ENCODE measurements around the gene SLC41A3. TPM values are rescaled to one million over a fixed set of nuclear protein-coding genes. Genes with fewer than 3 reads are reported as not detected.
"Not testable (repeated sequence)": the region's sequence is repeated elsewhere in the genome, so short reads cannot be mapped to it uniquely, and the experiment has no call there.

Gene SLC41A3
- total RNA-seq, 2 donors from 2014 or later: 24.5 to 74.0 TPM

- no peaks in the 10 kb centered on the region for H3K9me3 Mint-ChIP-seq
- H3K36me3 Mint-ChIP-seq: no peaks in the 10 kb centered on the region
- peak overlapping the region; percentile 10 to 44 for H3K27ac Mint-ChIP-seq
- ATAC-seq (peak; percentile 57 to 61), DNase-seq (ENCODE audit: low spot score in 2 of 2) (no peak)
Measured at GRCh38 chr3:126053949-126054569, 29.9 kb downstream of the SLC41A3 start.

GRCh38 chr3:126053513-126053912 is 30.4 kb downstream of the SLC41A3 start:
- DNase-seq (ENCODE audit: low spot score in 2 of 2) (no peak), ATAC-seq (peak; percentile 59 to 69)
- H3K9me3 Mint-ChIP-seq: no peaks in the 10 kb centered on the region
- H3K27ac Mint-ChIP-seq: peak overlapping the region in 1 of 2 donors; percentile 10
- no peaks in the 10 kb centered on the region for H3K36me3 Mint-ChIP-seq

GRCh38 chr3:126052196-126053058 is 31.5 kb downstream of the SLC41A3 start:
- no peak for ATAC-seq
- no peaks in the 10 kb centered on the region for H3K9me3 Mint-ChIP-seq
- H3K27ac Mint-ChIP-seq: peak overlapping the region; percentile 45 to 61
- no peaks in the 10 kb centered on the region for H3K36me3 Mint-ChIP-seq
- DNase-seq (ENCODE audit: low spot score in 2 of 2): no peak

GRCh38 chr3:126051741-126052140 is 32.2 kb downstream of the SLC41A3 start:
- H3K36me3 Mint-ChIP-seq: no peaks in the 10 kb centered on the region
- no peaks in the 10 kb centered on the region for H3K9me3 Mint-ChIP-seq
- no peak for DNase-seq (ENCODE audit: low spot score in 2 of 2)
- H3K27ac Mint-ChIP-seq: no peak overlapping the region
- ATAC-seq: no peak

GRCh38 chr3:126051234-126051633 is 32.7 kb downstream of the SLC41A3 start:
- no peaks in the 10 kb centered on the region for H3K36me3 Mint-ChIP-seq
- no peaks in the 10 kb centered on the region for H3K9me3 Mint-ChIP-seq
- ATAC-seq (no peak), DNase-seq (ENCODE audit: low spot score in 2 of 2) (no peak)
- no peak overlapping the region for H3K27ac Mint-ChIP-seq

GRCh38 chr3:126050626-126051025 is 33.3 kb downstream of the SLC41A3 start:
- DNase-seq (ENCODE audit: low spot score in 2 of 2) (no peak), ATAC-seq (no peak)
- Mint-ChIP-seq H3K36me3 (no peaks in the 10 kb centered on the region), H3K27ac (no peak overlapping the region), H3K9me3 (no peaks in the 10 kb centered on the region)

- DNase-seq (ENCODE audit: low spot score in 2 of 2): no peak
- H3K36me3 Mint-ChIP-seq: no peaks in the 10 kb centered on the region
- no peak overlapping the region for H3K27ac Mint-ChIP-seq
- H3K9me3 Mint-ChIP-seq: no peaks in the 10 kb centered on the region
- no peak for ATAC-seq
Measured at GRCh38 chr3:126050050-126050392, 33.9 kb downstream of the SLC41A3 start.

GRCh38 chr3:126049289-126050049 is 34.5 kb downstream of the SLC41A3 start:
- DNase-seq (ENCODE audit: low spot score in 2 of 2) (no peak), ATAC-seq (no peak)
- H3K27ac Mint-ChIP-seq: no peak overlapping the region
- no peaks in the 10 kb centered on the region for H3K9me3 Mint-ChIP-seq
- H3K36me3 Mint-ChIP-seq: no peaks in the 10 kb centered on the region

- Mint-ChIP-seq H3K27ac (no peak overlapping the region), H3K36me3 (peaks cover 22 to 48% of the 10 kb centered on the region in 2 donors), H3K9me3 (peaks cover 0 to 10% of the 10 kb centered on the region in 2 donors)
- ATAC-seq (no peak), DNase-seq (ENCODE audit: low spot score in 2 of 2) (no peak)
Measured at GRCh38 chr3:126040386-126040785, 43.5 kb downstream of the SLC41A3 start.

GRCh38 chr3:126039870-126040269 is 44.1 kb downstream of the SLC41A3 start:
- H3K36me3 Mint-ChIP-seq: peaks cover 22 to 53% of the 10 kb centered on the region in 2 donors
- peaks cover 0 to 10% of the 10 kb centered on the region in 2 donors for H3K9me3 Mint-ChIP-seq
- no peak for ATAC-seq
- DNase-seq (ENCODE audit: low spot score in 2 of 2): no peak
- H3K27ac Mint-ChIP-seq: no peak overlapping the region

- peaks cover 16 to 50% of the 10 kb centered on the region in 2 donors for H3K36me3 Mint-ChIP-seq
- H3K9me3 Mint-ChIP-seq, ATAC-seq, H3K27ac Mint-ChIP-seq: not testable (repeated sequence)
- DNase-seq (ENCODE audit: low spot score in 2 of 2): peak in 1 of 2 donors; percentile 18
Measured at GRCh38 chr3:126038791-126039190, 45.1 kb downstream of the SLC41A3 start.

GRCh38 chr3:126036056-126036549 is 47.8 kb downstream of the SLC41A3 start:
- Mint-ChIP-seq H3K36me3 (peaks cover 0 to 41% of the 10 kb centered on the region in 2 donors), H3K9me3 (no peaks in the 10 kb centered on the region), H3K27ac (no peak overlapping the region)
- DNase-seq (ENCODE audit: low spot score in 2 of 2) (peak in 1 of 2 donors; percentile 13), ATAC-seq (no peak)

- peaks cover 0 to 40% of the 10 kb centered on the region in 2 donors for H3K36me3 Mint-ChIP-seq
- no peak for ATAC-seq
Measured at GRCh38 chr3:126035362-126036050, 48.4 kb downstream of the SLC41A3 start.

GRCh38 chr3:126034481-126035361 is 49.2 kb downstream of the SLC41A3 start:
- peak in 1 of 2 donors; percentile 35 for DNase-seq (ENCODE audit: low spot score in 2 of 2)
- H3K9me3 Mint-ChIP-seq: no peaks in the 10 kb centered on the region
- peak in 1 of 2 donors; percentile 67 for ATAC-seq
- H3K27ac Mint-ChIP-seq: peak overlapping the region in 1 of 2 donors; percentile 46
- H3K36me3 Mint-ChIP-seq: peaks cover 0 to 35% of the 10 kb centered on the region in 2 donors

More at GRCh38 chr3:126035362-126036050, 48.4 kb downstream of the SLC41A3 start:
- no peaks in the 10 kb centered on the region for H3K9me3 Mint-ChIP-seq
- H3K27ac Mint-ChIP-seq: no peak overlapping the region
- DNase-seq (ENCODE audit: low spot score in 2 of 2): peak in 1 of 2 donors; percentile 21

GRCh38 chr3:126033765-126034164 is 50.2 kb downstream of the SLC41A3 start:
- Mint-ChIP-seq H3K9me3 (peaks cover 2 to 8% of the 10 kb centered on the region in 2 donors), H3K36me3 (peaks cover 9 to 41% of the 10 kb centered on the region in 2 donors)
- no peak for ATAC-seq

More at GRCh38 chr3:126033765-126034164, 50.2 kb downstream of the SLC41A3 start:
- DNase-seq (ENCODE audit: low spot score in 2 of 2): peak in 1 of 2 donors; percentile 11
- no peak overlapping the region for H3K27ac Mint-ChIP-seq
